GM23338 (cell line): Measurements from ENCODE around the gene ILKAP.

Experiments
- EZH2 ChIP-seq: fragments of 200-600 bp; sonication (generic); IDR thresholded peaks from one replicate; pipeline ENCODE4 v1.8.0; 2017; ENCODE audit warnings: antibody characterized with exemption, mild to moderate bottlenecking, low read depth; ENCODE audit not compliant: unreplicated experiment
- TF ChIP-seq, protein P1 (sequence below): IDR thresholded peaks from one replicate; pipeline ENCODE4 v1.6.1; 2018; ENCODE audit warnings: antibody characterized with exemption; ENCODE audit not compliant: unreplicated experiment
- TF ChIP-seq, protein P2 (sequence below), 2 experiments: fragments of 200-600 bp in 1 of 2; sonication (generic) in 1 of 2; conservative IDR thresholded peaks; 2 replicates each; pipeline versions ENCODE4 v1.5.1 to v1.6.1; 2016 to 2017; ENCODE audit warnings: antibody characterized with exemption in 2 of 2, low read depth in 2 of 2, mild to moderate bottlenecking in 2 of 2, moderate library complexity in 1 of 2

DNA sequence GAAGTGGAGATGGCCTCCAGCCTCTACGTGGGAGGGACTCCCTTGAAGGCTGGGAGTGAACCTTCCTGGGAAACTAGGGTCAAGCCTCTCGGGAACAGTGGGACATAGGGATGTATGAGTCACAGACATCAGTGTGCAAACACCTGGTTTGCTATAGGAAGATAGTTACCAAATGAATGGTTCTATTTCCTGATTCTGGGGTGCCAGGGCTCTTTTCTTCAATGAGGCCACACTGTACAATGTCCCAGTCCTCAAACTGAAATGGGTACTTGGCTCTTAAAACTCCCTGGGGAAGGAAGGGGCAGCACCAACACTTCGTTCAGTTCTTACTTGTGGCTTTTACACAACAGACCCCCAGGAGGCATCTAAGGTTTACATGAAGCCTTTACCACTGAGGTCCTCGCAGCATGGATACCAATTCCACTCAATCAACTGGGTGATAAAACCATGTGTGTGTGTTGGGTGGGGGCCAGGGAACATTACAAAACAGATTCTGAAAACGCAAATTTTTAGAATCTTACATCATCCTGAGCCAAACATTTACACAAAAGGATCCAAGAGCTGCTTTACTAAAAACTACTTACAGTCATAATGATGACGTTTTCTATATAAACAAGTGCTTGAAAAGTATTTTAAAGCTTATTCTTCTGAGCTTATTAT, 34.3 kb downstream of the ILKAP start:
- TF ChIP-seq, protein P1, sequence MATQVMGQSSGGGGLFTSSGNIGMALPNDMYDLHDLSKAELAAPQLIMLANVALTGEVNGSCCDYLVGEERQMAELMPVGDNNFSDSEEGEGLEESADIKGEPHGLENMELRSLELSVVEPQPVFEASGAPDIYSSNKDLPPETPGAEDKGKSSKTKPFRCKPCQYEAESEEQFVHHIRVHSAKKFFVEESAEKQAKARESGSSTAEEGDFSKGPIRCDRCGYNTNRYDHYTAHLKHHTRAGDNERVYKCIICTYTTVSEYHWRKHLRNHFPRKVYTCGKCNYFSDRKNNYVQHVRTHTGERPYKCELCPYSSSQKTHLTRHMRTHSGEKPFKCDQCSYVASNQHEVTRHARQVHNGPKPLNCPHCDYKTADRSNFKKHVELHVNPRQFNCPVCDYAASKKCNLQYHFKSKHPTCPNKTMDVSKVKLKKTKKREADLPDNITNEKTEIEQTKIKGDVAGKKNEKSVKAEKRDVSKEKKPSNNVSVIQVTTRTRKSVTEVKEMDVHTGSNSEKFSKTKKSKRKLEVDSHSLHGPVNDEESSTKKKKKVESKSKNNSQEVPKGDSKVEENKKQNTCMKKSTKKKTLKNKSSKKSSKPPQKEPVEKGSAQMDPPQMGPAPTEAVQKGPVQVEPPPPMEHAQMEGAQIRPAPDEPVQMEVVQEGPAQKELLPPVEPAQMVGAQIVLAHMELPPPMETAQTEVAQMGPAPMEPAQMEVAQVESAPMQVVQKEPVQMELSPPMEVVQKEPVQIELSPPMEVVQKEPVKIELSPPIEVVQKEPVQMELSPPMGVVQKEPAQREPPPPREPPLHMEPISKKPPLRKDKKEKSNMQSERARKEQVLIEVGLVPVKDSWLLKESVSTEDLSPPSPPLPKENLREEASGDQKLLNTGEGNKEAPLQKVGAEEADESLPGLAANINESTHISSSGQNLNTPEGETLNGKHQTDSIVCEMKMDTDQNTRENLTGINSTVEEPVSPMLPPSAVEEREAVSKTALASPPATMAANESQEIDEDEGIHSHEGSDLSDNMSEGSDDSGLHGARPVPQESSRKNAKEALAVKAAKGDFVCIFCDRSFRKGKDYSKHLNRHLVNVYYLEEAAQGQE = no peak
- no peak for TF ChIP-seq EZH2
- TF ChIP-seq, protein P2, sequence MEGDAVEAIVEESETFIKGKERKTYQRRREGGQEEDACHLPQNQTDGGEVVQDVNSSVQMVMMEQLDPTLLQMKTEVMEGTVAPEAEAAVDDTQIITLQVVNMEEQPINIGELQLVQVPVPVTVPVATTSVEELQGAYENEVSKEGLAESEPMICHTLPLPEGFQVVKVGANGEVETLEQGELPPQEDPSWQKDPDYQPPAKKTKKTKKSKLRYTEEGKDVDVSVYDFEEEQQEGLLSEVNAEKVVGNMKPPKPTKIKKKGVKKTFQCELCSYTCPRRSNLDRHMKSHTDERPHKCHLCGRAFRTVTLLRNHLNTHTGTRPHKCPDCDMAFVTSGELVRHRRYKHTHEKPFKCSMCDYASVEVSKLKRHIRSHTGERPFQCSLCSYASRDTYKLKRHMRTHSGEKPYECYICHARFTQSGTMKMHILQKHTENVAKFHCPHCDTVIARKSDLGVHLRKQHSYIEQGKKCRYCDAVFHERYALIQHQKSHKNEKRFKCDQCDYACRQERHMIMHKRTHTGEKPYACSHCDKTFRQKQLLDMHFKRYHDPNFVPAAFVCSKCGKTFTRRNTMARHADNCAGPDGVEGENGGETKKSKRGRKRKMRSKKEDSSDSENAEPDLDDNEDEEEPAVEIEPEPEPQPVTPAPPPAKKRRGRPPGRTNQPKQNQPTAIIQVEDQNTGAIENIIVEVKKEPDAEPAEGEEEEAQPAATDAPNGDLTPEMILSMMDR (conservative IDR thresholded peaks at IDR 0.05; ENCODE audit: low read depth in 2 of 2) = no peak
